Endodermal cell (in vitro differentiated cells): ENCODE results near the gene NTRK2. TPM values are rescaled to one million over a fixed set of nuclear protein-coding genes. Genes with fewer than 3 reads are reported as not detected.

Experiments
- DNase-seq: peaks from one replicate; pipeline ENCODE4 v3.0.0-alpha.2; 2017
- H3K27ac ChIP-seq: 2 replicates; pipeline ENCODE4 v1.5.1; 2013; ENCODE audit warnings: mild to moderate bottlenecking, low read depth, low read length, moderate library complexity
- H3K27me3 ChIP-seq: 2 replicates; pipeline ENCODE4 v1.6.1; 2013; ENCODE audit warnings: mild to moderate bottlenecking, low read length, moderate library complexity; ENCODE audit not compliant: insufficient read depth, control insufficient read depth, poor library complexity, severe bottlenecking
- H3K36me3 ChIP-seq: 2 replicates; pipeline ENCODE4 v1.7.0; 2013; ENCODE audit warnings: mild to moderate bottlenecking, low read length, moderate library complexity; ENCODE audit not compliant: control insufficient read depth, insufficient read depth
- H3K4me1 ChIP-seq: one replicate; pipeline ENCODE4 v1.7.0; 2013; ENCODE audit warnings: low read length; ENCODE audit not compliant: control insufficient read depth, insufficient read depth
- H3K4me3 ChIP-seq: 2 replicates; pipeline ENCODE4 v1.5.1; 2013; ENCODE audit warnings: mild to moderate bottlenecking, low read length, moderate library complexity
- H3K9ac ChIP-seq: 2 replicates; pipeline ENCODE4 v1.6.1; 2013; ENCODE audit warnings: mild to moderate bottlenecking, low read length, moderate library complexity; ENCODE audit not compliant: poor library complexity, severe bottlenecking; ENCODE audit errors: extremely low read depth
- H3K9me3 ChIP-seq: 2 replicates; pipeline ENCODE4 v1.6.1; 2013; ENCODE audit warnings: mild to moderate bottlenecking, low read length, moderate library complexity; ENCODE audit not compliant: control insufficient read depth
- H3K27ac Mint-ChIP-seq: 2 replicates; pipeline ENCODE4 v1.8.0; 2020; ENCODE audit warnings: mixed read lengths
- H3K27me3 Mint-ChIP-seq: 2 replicates; pipeline ENCODE4 v1.8.0; 2021; ENCODE audit warnings: mild to moderate bottlenecking, mixed read lengths; ENCODE audit not compliant: insufficient read depth
- H3K36me3 Mint-ChIP-seq: 2 replicates; pipeline ENCODE4 v1.8.0; 2020; ENCODE audit warnings: low read depth, mixed read lengths
- H3K4me1 Mint-ChIP-seq: 2 replicates; pipeline ENCODE4 v1.8.0; 2020; ENCODE audit warnings: mixed read lengths
- H3K4me3 Mint-ChIP-seq: 2 replicates; pipeline ENCODE4 v1.8.0; 2020; ENCODE audit warnings: mild to moderate bottlenecking, moderate library complexity, mixed read lengths
- H3K9me3 Mint-ChIP-seq: 2 replicates; pipeline ENCODE4 v1.8.0; 2020; ENCODE audit warnings: mild to moderate bottlenecking, mixed read lengths
- CTCF ChIP-seq: fragments of 200-600 bp; sonication (generic); conservative IDR thresholded peaks from 2 replicates; pipeline ENCODE4 v1.5.0; 2021; ENCODE audit warnings: antibody characterized with exemption, mild to moderate bottlenecking
- WGBS, 2 experiments: methylation state at CpG; one replicate each; pipeline versions ENCODE4 v1.1.5 to v1.1.7; 2013; ENCODE audit warnings: missing lambda C conversion rate in 2 of 2, mixed read lengths in 1 of 2; ENCODE audit not compliant: insufficient coverage in 1 of 2, insufficient read length in 1 of 2; 5-methylcytosine and 5-hydroxymethylcytosine counted together
- total RNA-seq, 2 donors: library from RNA; stranded (reverse); fragmentation: NEBNext Ultra II Directional in 1 of 2; extraction: Animal tissue kit (Norgen Biotek cat#: 25700) in 1 of 2; gene quantifications; 2 replicates in 1 of 2; 3 replicates in 1 of 2; pipeline ENCODE4 v1.2.1, GENCODE V29; 2021

Gene NTRK2
- total RNA-seq, 2 donors from 2014 or later, result 0.09 to 0.18 TPM

- peaks cover 22% of the 10 kb centered on the region for H3K4me1 Mint-ChIP-seq
- Histone ChIP-seq H3K27me3 (no peaks in the 10 kb centered on the region), H3K9me3 (no peaks in the 10 kb centered on the region), H3K4me3 (no peak overlapping the region), H3K4me1 (no peaks in the 10 kb centered on the region), H3K27ac (peak overlapping the region; percentile 60), H3K36me3 (no peaks in the 10 kb centered on the region), H3K9ac (no peak overlapping the region)
- no peak overlapping the region for H3K27ac Mint-ChIP-seq
- DNase-seq, result no peak
- H3K9me3 Mint-ChIP-seq, result no peaks in the 10 kb centered on the region
- TF ChIP-seq CTCF, result no peak
- peaks cover 2% of the 10 kb centered on the region for H3K27me3 Mint-ChIP-seq
- 87 to 90% methylated on average over 4 of the region's 4 CpGs for WGBS, 2 experiments
- H3K4me3 Mint-ChIP-seq, result no peak overlapping the region
- no peaks in the 10 kb centered on the region for H3K36me3 Mint-ChIP-seq
These were observed 191.9 kb downstream of the NTRK2 start for GRCh38 chr9:84861455-84861854.

- Histone ChIP-seq H3K4me3 (peak overlapping the region; percentile 12), H3K4me1 (no peaks in the 10 kb centered on the region), H3K27me3 (no peaks in the 10 kb centered on the region), H3K9ac (no peak overlapping the region), H3K36me3 (no peaks in the 10 kb centered on the region), H3K27ac (peak overlapping the region; percentile 54), H3K9me3 (no peaks in the 10 kb centered on the region)
- no peak overlapping the region for H3K4me3 Mint-ChIP-seq
- H3K36me3 Mint-ChIP-seq, result no peaks in the 10 kb centered on the region
- WGBS, 2 experiments, result 93 to 95% methylated on average over 7 of the region's 7 CpGs
- no peak for DNase-seq
- H3K27me3 Mint-ChIP-seq, result peaks cover 2% of the 10 kb centered on the region
- TF ChIP-seq CTCF, result no peak
- peaks cover 22% of the 10 kb centered on the region for H3K4me1 Mint-ChIP-seq
- no peaks in the 10 kb centered on the region for H3K9me3 Mint-ChIP-seq
- H3K27ac Mint-ChIP-seq, result peak overlapping the region; percentile 13
These were observed 192.8 kb downstream of the NTRK2 start for GRCh38 chr9:84862308-84862707.

GRCh38 chr9:84862810-84863287, 193.3 kb downstream of the NTRK2 start:
- H3K36me3 ChIP-seq, result no peaks in the 10 kb centered on the region
- H3K27ac Mint-ChIP-seq, result peak overlapping the region; percentile 13
- peak; percentile 89 for DNase-seq
- no peak for TF ChIP-seq CTCF
- no peak overlapping the region for H3K4me3 Mint-ChIP-seq
- no peaks in the 10 kb centered on the region for H3K36me3 Mint-ChIP-seq
- no peaks in the 10 kb centered on the region for H3K9me3 Mint-ChIP-seq
- H3K4me1 ChIP-seq, result no peaks in the 10 kb centered on the region
- H3K27me3 ChIP-seq, result no peaks in the 10 kb centered on the region
- peak overlapping the region; percentile 13 for H3K27ac ChIP-seq
- no peak overlapping the region for H3K9ac ChIP-seq
- H3K4me1 Mint-ChIP-seq, result peaks cover 22% of the 10 kb centered on the region
- H3K4me3 ChIP-seq, result peak overlapping the region; percentile 12
- WGBS, 2 experiments, result 47% methylated on average over 2 of the region's 2 CpGs; no CpG with 5 or more reads in 1 of the 2 experiments
- H3K27me3 Mint-ChIP-seq, result peaks cover 1% of the 10 kb centered on the region
- no peaks in the 10 kb centered on the region for H3K9me3 ChIP-seq
